Effector memory CD4-positive, alpha-beta T cell (primary cell): ENCODE data around the gene STAP2.

Experiments used
- DNase-seq, 3 donors: peaks; one replicate each; pipeline ENCODE4 v3.0.0-alpha.2; 2020
- H3K27ac ChIP-seq: 2 replicates; pipeline ENCODE4 v1.7.0; 2013; ENCODE audit warnings: mild to moderate bottlenecking, low read length, moderate library complexity; ENCODE audit not compliant: insufficient read depth, poor library complexity, severe bottlenecking
- H3K27me3 ChIP-seq: replicated peaks from 2 replicates; pipeline ENCODE4 v1.7.0; 2013; ENCODE audit warnings: mild to moderate bottlenecking, low read length; ENCODE audit not compliant: insufficient read depth, control insufficient read depth, poor library complexity, severe bottlenecking
- H3K36me3 ChIP-seq: 2 replicates; pipeline ENCODE4 v1.7.0; 2013; ENCODE audit warnings: mild to moderate bottlenecking, low read length, moderate library complexity; ENCODE audit not compliant: control insufficient read depth, insufficient read depth
- H3K4me1 ChIP-seq: 2 replicates; pipeline ENCODE4 v1.7.0; 2013; ENCODE audit warnings: low read length, mild to moderate bottlenecking; ENCODE audit not compliant: control insufficient read depth, insufficient read depth, poor library complexity, severe bottlenecking
- H3K4me3 ChIP-seq: 2 replicates; pipeline ENCODE4 v1.7.0; 2013; ENCODE audit warnings: low read length, low read depth, mild to moderate bottlenecking; ENCODE audit not compliant: insufficient read depth, poor library complexity, severe bottlenecking
- H3K9me3 ChIP-seq: 2 replicates; pipeline ENCODE4 v1.7.0; 2013; ENCODE audit warnings: mild to moderate bottlenecking, low read length, moderate library complexity; ENCODE audit not compliant: control insufficient read depth

STAP2 gene

GRCh38 chr19:4326837-4327251, 11.8 kb downstream of the STAP2 start:
- H3K9me3 ChIP-seq: no peaks in the 10 kb centered on the region
- H3K36me3 ChIP-seq: no peaks in the 10 kb centered on the region
- H3K27ac ChIP-seq: no peak overlapping the region
- peaks cover 19% of the 10 kb centered on the region for H3K4me1 ChIP-seq
- no peak for DNase-seq
- H3K27me3 ChIP-seq: no peaks in the 10 kb centered on the region
- peak overlapping the region; percentile 45 for H3K4me3 ChIP-seq

- H3K4me1 ChIP-seq: peaks cover 19% of the 10 kb centered on the region
- H3K4me3 ChIP-seq: no peak overlapping the region
- H3K27me3 ChIP-seq: no peaks in the 10 kb centered on the region
- H3K27ac ChIP-seq: no peak overlapping the region
- H3K36me3 ChIP-seq: no peaks in the 10 kb centered on the region
- DNase-seq: no peak
- no peaks in the 10 kb centered on the region for H3K9me3 ChIP-seq
Measured at GRCh38 chr19:4326215-4326836, 12.3 kb downstream of the STAP2 start.

GRCh38 chr19:4324228-4324627, 14.4 kb downstream of the STAP2 start:
- H3K27me3 ChIP-seq: no peaks in the 10 kb centered on the region
- H3K9me3 ChIP-seq: no peaks in the 10 kb centered on the region
- no peaks in the 10 kb centered on the region for H3K36me3 ChIP-seq
- H3K27ac ChIP-seq: no peak overlapping the region
- peaks cover 19% of the 10 kb centered on the region for H3K4me1 ChIP-seq
- DNase-seq: no peak
- H3K4me3 ChIP-seq: no peak overlapping the region

GRCh38 chr19:4323692-4324091, 14.9 kb downstream of the STAP2 start:
- Histone ChIP-seq H3K4me3 (no peak overlapping the region), H3K9me3 (no peaks in the 10 kb centered on the region), H3K4me1 (peaks cover 16% of the 10 kb centered on the region), H3K36me3 (no peaks in the 10 kb centered on the region), H3K27me3 (no peaks in the 10 kb centered on the region), H3K27ac (no peak overlapping the region)
- DNase-seq: no peak

GRCh38 chr19:4322942-4323665, 15.5 kb downstream of the STAP2 start:
- Histone ChIP-seq H3K36me3 (no peaks in the 10 kb centered on the region), H3K27me3 (no peaks in the 10 kb centered on the region), H3K9me3 (no peaks in the 10 kb centered on the region), H3K4me3 (no peak overlapping the region), H3K4me1 (peaks cover 13% of the 10 kb centered on the region), H3K27ac (no peak overlapping the region)
- no peak for DNase-seq

GRCh38 chr19:4320419-4320818, 18.2 kb downstream of the STAP2 start:
- H3K36me3 ChIP-seq: no peaks in the 10 kb centered on the region
- H3K9me3 ChIP-seq: no peaks in the 10 kb centered on the region
- DNase-seq: no peak
- H3K27ac ChIP-seq: no peak overlapping the region
- no peaks in the 10 kb centered on the region for H3K27me3 ChIP-seq
- H3K4me3 ChIP-seq: no peak overlapping the region
- no peaks in the 10 kb centered on the region for H3K4me1 ChIP-seq

- no peak overlapping the region for H3K27ac ChIP-seq
- no peak for DNase-seq
- no peaks in the 10 kb centered on the region for H3K36me3 ChIP-seq
Measured at GRCh38 chr19:4319067-4319718, 19.4 kb downstream of the STAP2 start.

GRCh38 chr19:4318460-4318859, 20.2 kb downstream of the STAP2 start:
- no peaks in the 10 kb centered on the region for H3K4me1 ChIP-seq
- H3K9me3 ChIP-seq: no peaks in the 10 kb centered on the region
- no peaks in the 10 kb centered on the region for H3K36me3 ChIP-seq
- H3K27me3 ChIP-seq: no peaks in the 10 kb centered on the region
- H3K4me3 ChIP-seq: no peak overlapping the region
- DNase-seq: no peak
- H3K27ac ChIP-seq: no peak overlapping the region

More at GRCh38 chr19:4319067-4319718, 19.4 kb downstream of the STAP2 start:
- Histone ChIP-seq H3K4me3 (no peak overlapping the region), H3K4me1 (no peaks in the 10 kb centered on the region), H3K9me3 (no peaks in the 10 kb centered on the region), H3K27me3 (no peaks in the 10 kb centered on the region)

- no peaks in the 10 kb centered on the region for H3K9me3 ChIP-seq
- no peak overlapping the region for H3K4me3 ChIP-seq
- H3K27ac ChIP-seq: no peak overlapping the region
- DNase-seq: no peak
- no peaks in the 10 kb centered on the region for H3K36me3 ChIP-seq
- H3K27me3 ChIP-seq: no peaks in the 10 kb centered on the region
- H3K4me1 ChIP-seq: no peaks in the 10 kb centered on the region
Measured at GRCh38 chr19:4316956-4317355, 21.7 kb downstream of the STAP2 start.

- no peaks in the 10 kb centered on the region for H3K27me3 ChIP-seq
- H3K36me3 ChIP-seq: no peaks in the 10 kb centered on the region
- H3K4me1 ChIP-seq: no peaks in the 10 kb centered on the region
- H3K9me3 ChIP-seq: no peaks in the 10 kb centered on the region
- H3K27ac ChIP-seq: no peak overlapping the region
- no peak for DNase-seq
- H3K4me3 ChIP-seq: no peak overlapping the region
Measured at GRCh38 chr19:4313847-4314490, 24.7 kb downstream of the STAP2 start.
